HuH-7.5 (cell line): ENCODE results near the gene SSBP2.
A peak's percentile ranks its signal among the peaks of the same experiment; 100 is the strongest.
"Not testable (repeated sequence)": the region's sequence is repeated elsewhere in the genome, so short reads cannot be mapped to it uniquely, and the experiment has no call there.

ENCODE experiments used
- DNase-seq: peaks from one replicate; pipeline ENCODE4 v3.0.0; 2011; ENCODE audit warnings: low spot score

SSBP2 gene

DNA sequence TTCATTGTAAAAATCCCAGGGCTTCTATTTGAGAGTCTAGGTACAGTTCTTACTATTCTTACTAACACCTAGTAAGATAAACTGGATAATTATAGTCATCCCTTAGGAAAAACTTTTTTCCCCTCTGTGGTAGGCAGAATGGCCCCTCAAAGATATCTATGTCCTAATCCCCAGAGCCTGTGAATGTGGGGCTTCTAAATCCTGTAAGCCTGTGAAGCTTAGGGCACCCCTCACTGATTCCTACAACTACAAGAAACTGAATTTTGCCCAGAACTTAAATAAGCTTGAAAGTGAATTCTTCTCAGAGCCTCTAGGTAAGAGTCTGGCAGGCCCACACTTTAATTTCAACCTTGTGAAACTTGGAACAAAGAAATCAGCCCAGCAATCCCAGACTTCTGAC, 226.9 kb downstream of the SSBP2 start:
- DNase-seq, result no peak

DNA sequence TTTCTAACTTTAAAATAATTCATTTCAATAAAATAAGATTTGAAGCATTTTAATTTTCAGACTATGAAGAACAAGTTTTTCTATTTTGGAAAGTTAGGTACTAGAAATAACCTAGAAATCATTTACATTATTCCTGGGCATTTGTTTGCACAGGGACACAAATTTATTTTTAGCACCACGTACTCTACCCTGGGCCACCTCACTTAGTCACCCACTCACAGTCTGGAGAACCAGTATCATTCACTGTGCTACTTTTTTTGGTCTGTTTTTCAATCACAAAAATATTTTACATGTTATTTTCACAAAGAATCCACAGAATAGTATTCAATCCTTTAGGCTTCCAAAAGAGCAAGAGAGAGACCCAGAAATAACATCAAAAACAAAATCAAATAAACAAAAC, 228.3 kb downstream of the SSBP2 start:
- DNase-seq, result no peak

DNA sequence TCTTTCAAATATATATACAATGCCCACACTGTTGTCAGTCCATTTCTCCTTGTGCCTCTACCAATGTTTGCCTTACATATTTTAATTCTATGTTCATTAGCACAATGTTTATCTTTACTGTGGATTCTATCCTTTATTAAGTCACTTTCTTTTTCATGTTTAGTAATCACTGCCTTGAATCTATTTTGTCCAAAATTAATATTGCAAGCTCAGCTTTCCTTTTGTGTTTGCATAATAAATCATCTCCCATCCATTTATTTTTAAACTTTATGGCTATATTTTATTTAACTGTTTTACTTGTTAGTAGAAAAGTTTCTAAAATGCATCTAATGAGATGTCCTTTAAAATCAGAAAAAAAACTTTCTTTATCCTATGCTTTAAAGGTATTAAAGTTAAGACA, 230.1 kb downstream of the SSBP2 start:
- no peak for DNase-seq

DNA sequence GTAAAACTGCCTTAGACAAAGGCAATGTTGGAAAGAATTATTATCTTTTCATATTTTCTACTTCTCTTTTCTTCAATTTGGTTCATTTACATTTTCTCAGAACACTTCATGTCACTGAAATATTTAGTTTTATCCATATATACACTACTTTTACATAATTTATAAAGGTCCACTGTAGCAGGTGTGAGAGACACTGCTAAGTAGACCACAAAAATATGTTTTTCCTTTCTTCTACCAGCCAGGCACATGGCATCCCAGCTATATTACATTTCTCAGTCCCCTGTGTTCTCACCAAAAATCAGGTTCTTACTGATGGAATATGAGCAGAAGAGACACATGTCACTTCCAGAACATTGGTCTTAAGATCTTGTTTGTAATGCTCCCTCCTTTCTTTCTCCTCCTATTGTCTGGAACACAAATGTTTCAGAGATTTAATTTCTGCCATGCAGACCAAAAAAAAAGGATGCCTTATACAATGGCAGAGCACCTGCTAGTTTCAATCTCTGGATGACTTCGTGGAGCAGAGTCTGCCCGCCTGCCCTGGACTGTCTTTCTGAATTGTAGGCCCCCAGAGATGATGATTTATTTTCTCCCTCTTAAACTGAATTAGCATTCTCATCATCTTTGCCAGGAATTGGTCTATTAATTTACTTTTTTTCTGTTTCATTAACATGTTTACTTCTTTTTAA, 231.5 kb downstream of the SSBP2 start:
- no peak for DNase-seq

DNA sequence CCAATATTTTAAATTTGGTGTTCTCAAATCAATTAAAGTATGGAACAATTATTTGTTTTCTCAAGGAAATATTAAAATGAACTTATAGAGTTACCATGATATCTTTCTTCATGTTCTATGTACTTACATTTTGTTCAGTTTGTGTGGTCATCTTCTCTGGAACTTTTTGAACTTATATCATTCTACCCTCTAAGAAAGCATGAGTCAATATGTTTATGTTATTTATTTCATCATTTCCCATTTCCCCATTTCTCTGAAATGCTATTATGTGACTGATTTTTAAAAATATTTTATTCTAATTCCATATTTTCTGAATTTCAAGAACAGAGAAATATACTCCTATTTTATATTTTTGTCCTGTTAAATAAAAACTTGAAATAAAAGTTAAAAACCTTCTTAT, 233.4 kb downstream of the SSBP2 start:
- no peak for DNase-seq

DNA sequence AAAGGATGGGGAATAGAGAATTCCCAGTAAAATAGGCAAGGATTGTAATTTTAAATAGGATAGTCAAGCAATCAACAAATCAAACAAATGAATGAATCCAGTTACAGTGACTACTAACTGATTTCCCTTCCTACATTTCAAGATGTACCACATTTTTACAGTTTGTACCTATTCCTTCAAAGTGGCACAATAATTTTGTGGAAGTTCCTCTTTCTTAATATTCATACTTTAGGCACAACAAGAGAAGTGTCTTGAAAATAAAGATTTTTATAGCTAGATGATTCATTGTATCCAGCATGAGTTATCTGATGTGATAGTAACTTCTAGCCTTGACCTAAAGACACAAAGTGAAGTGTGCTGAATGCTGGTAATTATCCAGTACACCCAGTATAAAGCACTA, 234.8 kb downstream of the SSBP2 start:
- no peak for DNase-seq

DNA sequence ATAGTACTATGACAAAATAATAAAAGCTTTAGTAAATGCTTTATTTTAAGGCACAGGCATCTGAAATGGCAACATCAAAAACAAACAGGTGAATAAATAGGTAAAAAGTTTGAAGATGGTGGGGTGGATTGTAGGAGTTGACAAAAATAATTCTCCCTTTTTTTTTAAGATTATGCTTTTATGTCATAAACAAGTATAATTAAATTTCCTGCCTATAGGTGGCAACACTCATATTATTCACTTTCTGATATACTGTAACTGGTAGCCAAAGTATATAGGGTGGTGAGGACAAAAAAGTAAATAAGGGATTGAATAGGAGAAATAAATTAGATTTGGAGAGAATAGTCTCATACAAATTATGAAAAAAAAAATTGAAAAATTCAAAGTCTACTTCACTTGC, 236.9 kb downstream of the SSBP2 start:
- DNase-seq, result no peak

DNA sequence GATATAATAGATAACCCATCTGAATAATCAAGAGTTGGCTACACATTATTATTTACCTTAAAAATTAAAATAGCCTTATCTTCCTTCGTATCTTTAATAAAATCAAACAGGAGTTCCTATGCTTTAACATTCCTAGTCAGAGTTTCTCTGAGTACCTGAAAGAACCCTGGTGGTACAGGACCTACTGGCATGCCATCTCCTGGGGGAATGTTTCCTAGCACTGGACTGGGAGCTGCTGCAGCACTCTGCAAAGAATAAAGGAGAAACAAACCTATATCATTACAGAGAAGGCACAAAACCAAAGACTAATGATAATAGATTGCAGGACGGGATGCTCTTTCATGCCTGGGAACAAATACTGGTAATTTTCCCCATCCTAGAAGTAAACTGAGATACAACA, 237.4 kb downstream of the SSBP2 start:
- DNase-seq, result no peak

DNA sequence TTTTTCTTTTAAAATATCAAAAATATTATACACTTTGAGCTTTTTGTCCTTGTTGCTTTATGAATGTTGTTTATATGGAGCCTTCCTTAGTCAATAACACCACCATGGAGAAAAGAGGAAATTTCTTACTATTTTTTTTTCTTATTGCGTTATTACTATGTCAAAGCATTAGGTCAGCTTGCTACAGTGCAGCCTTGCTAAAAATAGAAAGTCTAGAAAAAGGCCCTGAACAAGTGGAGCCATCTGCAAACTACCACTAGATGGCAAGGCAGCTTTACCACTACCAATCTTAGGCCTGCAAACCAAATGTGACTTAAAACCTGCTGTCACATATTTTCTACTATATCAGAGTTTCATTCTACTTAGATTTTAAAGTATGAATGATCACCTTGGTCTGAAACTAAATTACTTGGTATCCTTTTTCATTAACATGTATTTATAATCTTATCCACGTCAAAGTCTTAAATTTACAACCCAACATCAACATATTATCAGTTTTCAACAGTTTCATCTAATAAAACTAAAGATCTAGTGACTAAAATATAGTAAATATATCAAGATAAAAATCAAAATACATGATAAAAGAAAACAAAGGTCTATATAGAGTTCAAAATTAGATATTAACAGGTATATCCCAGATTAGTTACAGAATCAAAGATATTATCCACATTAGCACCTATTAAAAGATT, 243.9 kb downstream of the SSBP2 start:
- DNase-seq, result peak; percentile 39

DNA sequence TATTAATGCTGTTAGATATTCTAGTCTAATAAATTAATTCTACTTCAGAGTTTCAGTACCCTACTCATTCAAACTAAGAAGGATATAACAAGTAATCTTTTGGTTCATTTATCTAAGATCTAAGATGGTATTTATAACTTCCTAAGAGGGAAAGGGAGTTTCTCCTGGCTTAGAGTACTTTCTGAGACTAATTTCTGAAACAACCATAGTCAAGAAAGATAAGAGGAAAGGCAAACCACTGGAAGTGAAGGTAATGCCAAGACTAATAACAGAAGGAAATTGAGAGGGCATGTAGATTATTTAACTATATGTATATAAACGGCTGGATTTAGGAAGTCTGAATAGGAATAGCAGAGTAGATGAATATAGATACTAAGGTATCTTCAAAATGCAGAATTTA, 244.5 kb downstream of the SSBP2 start:
- no peak for DNase-seq

DNA sequence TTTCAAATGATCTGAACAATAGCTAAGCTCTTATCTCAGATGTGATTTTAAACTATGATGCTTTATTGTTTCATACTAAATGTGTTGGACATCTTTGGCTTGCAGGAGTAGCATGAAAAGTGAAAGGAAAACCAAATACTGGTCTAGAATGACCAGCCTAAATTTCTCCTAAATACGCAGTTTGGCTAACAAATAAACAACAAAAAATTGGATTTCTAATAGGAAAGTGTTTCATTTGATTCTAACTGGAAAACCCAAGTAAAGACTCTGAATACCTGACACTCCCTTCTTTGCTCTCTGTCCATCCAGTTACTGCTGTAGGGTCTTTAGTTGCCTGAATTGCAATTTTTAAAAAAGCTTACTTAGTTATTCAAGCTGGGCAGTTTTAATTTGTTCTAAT, 245.2 kb downstream of the SSBP2 start:
- no peak for DNase-seq

DNA sequence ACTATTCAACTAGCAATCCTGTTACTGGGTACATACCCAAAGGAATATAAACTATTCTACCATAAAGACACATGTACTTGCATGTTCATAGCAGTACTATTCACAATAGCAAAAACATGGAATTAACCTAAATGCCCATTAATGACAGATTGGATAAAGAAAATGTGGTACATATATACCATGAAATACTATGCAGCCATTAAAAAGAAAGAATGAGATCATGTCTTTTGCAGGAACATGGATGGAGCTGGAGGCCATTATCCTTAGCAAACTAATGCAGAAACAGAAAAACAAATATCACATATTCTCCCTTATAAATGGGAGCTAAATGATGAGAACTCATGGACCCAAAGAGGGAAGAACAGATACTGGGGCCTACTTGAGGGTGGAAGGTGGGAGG, 247.3 kb downstream of the SSBP2 start:
- DNase-seq, result not testable (repeated sequence)

DNA sequence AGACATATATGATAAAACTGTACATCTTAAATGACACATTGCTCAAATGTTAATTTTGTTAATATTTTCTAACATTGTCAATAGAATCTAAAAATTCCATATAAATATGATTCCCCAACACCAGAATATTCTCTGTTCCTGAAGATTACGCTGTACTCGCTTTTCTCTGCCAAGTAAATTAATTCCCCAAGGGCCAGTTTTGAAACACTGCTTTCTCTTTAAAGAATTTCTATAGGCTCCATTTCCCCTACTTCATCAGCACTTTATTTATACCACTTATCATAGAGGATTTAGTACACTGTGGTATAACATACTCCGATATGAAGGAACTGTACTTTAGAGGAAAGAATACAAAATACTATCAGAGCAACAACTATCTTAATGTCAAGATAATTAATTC, 255.6 kb downstream of the SSBP2 start:
- no peak for DNase-seq

DNA sequence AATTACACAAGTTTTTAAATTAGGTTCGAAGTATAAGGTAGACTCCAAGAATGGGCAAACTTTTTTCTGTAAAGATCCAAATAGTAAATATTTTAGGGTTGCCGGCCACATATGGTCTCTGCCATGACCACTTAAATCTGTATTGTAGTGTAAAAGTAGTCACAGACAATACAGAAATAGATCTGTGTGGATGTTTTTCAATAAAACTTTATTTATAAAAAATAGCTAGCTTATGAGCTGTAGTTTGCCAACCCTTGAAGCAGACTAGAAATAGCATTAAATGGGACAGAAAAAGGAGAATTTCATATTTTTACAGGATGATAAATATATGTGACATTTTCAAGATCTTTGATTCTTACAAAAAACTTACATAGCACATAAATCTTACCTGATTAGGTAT, 262.0 kb downstream of the SSBP2 start:
- no peak for DNase-seq

DNA sequence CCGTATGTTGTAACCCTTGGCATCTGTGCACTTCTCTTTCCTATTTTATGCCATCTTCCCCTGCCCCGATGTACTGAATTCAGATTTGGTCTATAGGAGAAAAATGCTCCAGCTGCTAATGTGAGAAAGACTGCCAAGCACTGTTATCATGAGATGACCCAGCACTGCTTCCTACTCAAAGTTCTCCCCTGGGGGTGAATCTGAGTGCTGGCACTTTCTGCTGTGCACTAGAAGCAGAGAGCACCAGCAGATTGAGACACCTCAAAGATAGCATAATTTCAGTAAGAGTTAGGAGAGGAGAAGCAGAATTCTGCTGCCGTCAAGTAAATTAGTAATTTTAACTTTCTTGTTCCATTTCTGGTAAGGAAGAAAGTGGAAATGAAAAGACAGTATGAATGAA, 264.2 kb downstream of the SSBP2 start:
- no peak for DNase-seq

DNA sequence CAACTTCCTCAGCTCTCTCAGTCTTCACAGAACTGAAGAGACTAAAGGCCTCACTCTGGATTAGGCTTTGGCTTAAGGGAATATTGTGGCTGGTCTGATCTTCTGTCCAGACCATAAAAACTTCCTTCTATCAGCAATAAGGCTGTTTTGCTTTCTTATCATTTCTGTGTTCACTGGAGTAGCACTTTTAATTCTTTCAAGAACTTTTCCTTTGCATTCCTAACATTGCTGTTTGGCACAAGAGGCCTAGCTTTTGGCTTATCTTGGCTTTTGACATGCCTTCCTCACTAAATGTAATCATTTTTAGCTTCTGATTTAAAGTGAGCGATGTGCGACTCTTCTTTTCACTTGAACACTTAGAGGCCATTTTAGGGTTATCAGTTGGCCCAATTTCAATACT, 268.3 kb downstream of the SSBP2 start:
- DNase-seq, result no peak

DNA sequence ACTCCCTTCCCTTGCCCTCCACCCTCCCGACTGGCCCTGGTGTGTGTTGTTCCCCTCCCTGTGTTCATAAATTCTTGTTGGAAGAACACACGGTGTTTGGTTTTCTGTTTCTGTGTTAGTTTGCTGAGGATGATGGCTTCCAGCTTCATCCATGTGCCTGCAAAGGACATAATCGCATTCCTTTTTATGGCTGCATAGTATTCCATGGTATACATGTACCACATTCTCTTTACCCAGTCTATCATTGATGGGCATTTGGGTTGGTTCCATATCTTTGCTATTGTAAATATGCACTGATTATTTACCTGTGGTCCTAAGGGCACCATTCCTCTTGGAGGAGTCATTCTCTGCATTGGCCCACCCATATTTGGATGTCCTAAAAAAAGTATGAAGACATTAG, 277.5 kb downstream of the SSBP2 start:
- not testable (repeated sequence) for DNase-seq

DNA sequence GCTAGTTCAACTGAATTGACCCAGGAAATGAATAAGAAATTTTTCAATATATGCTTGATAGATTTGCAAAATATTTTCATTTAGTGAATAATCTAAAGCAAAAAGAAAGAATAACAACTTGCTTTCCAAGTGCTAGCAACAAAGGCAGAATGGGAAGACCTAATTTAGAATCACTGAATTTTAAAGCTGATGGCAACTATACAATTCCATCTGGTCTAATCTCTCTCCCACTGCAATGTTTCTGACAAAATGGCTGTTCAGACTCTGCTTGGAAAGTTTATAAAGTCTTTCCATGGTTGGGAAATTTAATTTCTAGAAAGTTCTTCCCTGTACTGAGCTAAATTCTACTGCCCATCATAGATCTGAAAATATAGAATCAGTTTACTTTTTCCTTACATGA, 281.2 kb downstream of the SSBP2 start:
- no peak for DNase-seq

DNA sequence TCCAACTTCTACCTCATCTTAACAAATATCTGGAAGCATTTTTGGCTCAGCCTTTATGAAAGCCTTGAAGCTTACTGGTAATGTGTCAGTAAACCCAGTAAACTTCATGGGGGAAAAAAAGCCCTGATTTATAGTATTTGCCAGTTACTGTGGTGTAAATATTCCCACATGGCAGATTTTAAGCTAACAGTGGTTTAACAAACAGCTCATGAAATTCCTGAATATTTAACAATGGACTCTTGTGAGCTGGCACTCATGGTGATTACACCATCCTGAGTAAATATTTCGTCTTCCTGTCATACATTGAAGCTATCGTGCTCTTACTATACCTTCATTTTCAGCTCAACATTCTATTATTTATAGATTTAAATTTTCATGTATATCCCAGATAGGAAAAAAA, 300.0 kb downstream of the SSBP2 start:
- peak; percentile 31 for DNase-seq

DNA sequence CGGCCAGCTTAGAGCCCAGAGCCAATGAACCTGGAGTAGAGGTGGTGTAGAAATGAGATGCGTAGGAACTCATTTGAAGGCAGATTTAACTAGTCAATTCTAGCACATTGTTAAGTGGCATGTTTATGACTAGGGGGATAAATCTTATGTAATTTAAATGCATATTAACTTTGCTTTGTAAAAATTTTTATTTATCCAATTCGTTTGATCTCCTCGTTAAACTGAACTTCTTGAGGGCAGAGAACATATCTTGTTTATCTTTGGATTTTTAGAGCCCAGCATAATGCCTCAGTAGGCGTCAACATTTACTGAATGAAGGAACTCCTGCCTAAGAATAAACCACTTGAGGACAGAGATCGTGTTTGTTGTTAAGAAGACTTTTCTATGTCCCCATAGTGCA, 315.9 kb downstream of the SSBP2 start:
- DNase-seq, result no peak

DNA sequence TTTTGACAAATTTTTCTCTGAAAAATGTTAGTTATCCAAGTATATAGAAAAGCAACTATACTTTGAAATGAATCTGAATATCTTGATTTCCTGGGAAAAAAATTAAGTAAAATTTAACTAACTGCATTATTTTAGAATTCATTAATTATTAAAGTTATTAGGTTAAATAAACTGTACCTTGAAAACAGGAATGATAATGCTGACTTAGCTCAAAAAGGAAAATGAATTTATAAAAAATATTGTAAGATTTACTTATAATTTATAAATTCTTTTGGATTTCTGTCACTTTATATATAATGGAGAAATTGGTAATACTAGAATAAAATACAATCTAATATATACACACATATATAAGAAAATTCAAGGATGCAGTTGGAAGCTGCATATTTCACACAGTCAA, 320.9 kb downstream of the SSBP2 start:
- DNase-seq, result no peak

DNA sequence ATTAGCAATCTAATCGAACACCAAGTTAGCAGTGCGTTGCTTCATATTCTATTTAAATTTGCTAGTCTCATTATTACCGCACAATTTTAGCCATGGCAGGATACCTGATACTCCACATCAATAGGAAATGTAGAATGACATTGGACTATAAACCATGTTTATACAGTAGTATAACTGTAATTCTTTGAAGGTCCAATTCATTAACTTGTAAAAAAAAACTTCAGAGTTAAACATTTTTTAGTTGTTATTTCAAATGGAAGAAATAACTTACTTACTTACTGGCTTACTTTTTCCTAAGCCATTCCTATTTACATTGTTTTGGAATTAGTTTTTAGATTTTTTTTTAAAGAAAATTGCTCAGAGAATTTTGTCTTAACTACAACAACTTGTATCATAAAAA, 321.5 kb downstream of the SSBP2 start:
- DNase-seq, result no peak

DNA sequence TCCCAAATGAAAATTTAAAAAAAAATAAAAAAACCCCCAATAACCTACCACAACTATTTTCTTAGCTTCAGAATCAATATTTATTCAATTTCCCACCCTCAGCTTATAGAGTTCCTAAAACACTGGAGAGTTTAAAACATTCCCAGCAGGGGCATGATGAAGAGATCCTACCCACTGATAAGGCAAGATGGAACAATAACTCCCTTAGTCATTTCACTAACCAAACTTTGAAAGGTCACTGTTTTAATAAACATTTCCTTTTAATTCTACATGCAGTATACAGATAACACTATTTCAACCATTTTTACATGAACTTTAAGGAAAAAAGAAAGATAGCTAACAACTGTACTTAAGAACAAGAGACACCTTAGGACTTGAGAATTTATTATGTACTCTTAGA, 322.0 kb downstream of the SSBP2 start:
- DNase-seq, result no peak

DNA sequence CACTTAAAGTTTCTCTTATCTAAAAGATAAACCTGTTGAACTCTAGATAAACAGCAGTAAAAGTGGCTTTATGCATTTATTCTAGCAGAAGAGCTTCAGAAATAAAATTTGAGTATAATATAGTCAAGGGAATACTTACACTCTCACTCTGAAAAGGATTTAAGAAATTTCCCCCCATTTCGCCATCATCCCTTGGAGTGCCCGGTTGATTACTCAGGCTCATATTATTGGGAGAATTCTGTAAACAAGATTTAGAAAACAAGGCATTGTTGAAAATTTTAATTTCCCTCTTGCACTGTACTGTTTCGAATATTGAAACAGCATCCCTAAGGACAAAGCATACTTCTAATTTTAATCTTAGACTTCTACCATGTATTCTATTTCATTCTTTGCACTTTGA, 322.5 kb downstream of the SSBP2 start:
- no peak for DNase-seq
